HG03066 (cell line): ENCODE results near the gene GPATCH8.
"Not testable (repeated sequence)": the region's sequence is repeated elsewhere in the genome, so short reads cannot be mapped to it uniquely, and the experiment has no call there.

Source experiments
- ATAC-seq: cut with Tn5 transposase; IDR thresholded peaks from one replicate; pipeline ENCODE4 v1.9.1; 2021; ENCODE audit warnings: low read depth; ENCODE audit not compliant: unreplicated experiment

The GPATCH8 gene

DNA sequence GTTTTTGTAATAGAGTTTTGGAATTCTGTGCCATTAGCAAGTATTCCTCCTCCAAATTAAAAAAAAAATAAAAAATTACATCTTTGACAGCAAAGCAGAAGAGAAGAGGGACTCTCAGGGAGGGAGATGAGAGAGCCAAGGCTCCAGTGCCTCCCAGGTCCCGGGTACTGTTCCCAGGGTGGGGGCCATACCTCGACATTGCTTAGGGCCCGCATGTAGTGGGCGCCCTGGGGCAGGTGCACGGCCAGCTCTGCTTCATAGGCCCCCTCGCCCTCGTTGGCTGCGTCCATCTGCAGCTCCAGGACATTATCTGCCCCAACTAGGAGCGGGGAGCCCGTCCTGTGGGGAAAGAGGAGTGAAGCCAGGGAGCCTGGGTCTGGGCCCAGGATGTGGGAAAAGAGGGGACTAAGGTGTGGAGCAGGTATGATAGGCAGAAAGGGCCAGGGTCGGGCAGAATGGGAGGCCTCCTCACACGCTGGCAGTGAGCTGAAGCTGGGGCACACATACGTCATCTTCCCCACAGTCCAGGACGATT lies 125.0 kb downstream of the GPATCH8 start:
- ATAC-seq, result no peak

GRCh38 chr17:44376779-44377178 lies 126.4 kb downstream of the GPATCH8 start:
- no peak for ATAC-seq

GRCh38 chr17:44376124-44376523 lies 127.1 kb downstream of the GPATCH8 start:
- ATAC-seq, result no peak

GRCh38 chr17:44375196-44376017 lies 127.8 kb downstream of the GPATCH8 start:
- ATAC-seq, result no peak

DNA sequence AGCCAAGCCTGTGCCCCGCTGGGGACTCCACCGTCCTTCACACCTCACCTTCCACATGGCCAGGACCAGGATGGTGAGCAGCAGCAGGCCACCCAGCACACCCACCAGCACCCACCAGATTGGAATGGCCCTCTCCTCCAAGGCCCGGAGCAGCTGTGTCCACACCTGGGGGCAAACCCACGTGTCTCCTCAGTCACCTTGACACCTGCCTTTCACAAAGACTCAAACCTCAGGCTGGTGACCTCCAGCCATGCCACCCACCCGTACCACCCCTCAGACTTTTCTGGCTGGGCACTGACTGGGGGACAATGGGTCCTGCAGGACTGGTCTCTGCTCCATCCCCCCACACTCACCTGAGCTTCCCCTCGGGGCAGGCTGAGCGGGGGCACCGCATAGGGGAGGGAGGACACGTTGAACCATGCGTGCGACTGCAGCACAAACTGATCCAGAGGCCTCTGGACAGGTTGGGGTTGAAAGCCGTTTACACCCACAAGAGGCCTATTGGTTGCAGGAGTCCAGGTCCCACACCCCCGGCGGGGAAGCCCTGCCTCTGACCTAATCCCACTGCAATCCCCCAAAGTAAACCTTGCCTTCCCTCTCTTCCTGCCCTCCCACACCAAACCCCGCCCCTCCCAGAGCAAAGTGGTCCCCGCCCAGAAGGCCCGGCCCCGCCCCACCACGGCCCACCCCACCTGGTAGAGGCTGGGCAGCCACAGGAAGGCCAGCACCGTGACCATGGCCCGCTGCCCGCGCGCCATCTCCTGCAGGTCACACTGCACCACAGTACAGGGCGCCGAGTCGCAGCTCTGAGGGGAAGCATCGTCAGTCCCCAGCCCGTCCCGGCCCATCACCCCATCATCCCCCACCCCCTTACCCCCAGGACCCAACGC lies 128.7 kb downstream of the GPATCH8 start:
- ATAC-seq, result no peak

DNA sequence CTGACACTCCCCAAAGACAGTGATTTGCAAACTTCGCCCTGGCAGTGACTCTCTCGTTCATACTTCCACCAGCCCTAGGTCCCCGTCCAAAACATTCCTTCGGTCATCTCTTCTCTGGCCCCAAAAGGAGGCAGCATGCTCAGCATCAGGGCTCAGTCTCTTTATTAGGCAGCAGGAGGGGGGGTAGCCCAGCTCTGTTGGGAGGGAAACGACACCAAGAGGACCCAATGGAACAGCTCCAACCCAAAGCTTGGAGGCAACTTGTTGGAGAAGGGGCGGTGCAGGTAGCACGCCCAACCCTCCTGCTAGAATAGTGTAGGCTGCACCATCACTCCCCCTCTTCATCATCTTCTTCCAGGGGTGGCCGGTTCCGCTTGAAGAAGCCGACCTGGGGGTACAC lies 131.2 kb downstream of the GPATCH8 start:
- ATAC-seq, result no peak

DNA sequence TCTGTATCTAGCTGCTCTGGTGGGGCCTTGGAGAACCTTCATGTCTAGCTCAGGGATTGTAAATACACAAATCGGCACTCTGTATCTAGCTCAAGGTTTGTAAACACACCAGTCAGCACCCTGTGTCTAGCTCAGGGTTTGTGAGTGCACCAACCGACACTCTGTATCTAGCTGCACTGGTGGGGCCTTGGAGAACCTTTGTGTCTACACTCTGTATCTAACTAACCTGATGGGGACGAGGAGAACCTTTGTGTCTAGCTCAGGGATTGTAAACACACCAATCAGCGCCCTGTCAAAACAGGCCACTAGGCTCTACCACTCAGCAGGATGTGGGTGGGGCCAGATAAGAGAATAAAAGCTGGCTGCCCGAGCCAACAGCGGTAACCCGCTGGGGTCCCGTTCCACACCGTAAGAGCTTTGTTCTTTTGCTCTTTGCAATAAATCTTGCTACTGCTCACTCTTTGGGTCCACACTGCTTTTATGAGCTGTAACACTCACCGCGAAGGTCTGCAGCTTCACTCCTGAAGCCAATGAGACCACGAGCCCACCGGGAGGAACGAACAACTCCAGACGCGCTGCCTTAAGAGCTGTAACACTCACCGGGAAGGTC lies 133.7 kb downstream of the GPATCH8 start:
- ATAC-seq, result not testable (repeated sequence)

- ATAC-seq, result not testable (repeated sequence)
Observed at GRCh38 chr17:44368391-44369243, 134.6 kb downstream of the GPATCH8 start.

GRCh38 chr17:44367231-44367979 lies 135.8 kb downstream of the GPATCH8 start:
- ATAC-seq, result no peak

DNA sequence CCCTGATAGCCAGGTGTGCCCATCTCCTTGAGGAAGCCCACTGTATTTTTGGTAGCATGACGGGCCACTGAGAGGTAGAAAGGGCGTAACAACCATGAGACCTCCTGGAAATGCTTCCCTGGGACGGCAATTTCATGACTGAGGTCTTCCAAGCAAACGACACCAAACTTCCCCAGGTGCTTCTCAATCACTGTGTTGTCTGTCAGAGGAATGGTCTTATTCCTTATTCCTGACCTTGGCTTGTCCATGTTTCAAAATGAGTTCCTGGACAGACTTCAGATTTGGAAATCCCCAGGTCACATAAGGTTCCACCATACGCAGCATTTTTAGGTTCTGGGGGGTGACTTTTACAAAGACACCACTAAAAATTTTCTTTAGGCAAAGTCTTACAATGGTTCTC lies 138.2 kb downstream of the GPATCH8 start:
- ATAC-seq, result not testable (repeated sequence)

DNA sequence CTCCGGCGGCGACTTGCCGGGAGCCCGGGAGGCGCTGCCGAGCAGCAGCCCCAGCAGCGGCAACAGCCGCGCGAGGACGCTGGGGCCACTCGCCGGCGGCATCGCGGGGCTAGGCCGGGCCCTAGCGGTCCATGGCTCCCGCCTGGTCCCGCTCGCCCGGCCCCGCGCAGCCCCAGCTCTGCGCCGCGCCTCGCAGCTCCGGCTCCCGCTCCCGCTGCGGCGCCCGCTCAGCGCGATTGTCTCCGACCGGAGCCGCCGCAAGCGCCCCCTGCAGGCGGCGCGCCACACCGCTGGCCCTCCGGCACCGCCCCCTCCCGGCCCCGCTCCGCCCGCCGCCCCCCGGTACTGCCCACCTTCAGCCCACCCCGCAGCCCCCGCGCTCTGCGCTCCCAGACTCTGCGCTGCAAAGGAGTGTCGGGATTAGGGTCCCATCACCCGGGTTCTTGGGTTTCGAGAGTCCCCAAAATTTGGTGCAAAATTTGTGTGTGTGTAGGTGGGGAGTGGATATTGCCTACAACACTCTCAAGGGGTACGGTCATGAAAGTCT lies 139.5 kb downstream of the GPATCH8 start, which contains the start of gene FAM171A2:
Gene FAM171A2, minus strand, starts transcription at position 241 of the 547 bp plus-strand sequence. Its CDS starts 139 bp downstream, at position 102.
- no peak for ATAC-seq

DNA sequence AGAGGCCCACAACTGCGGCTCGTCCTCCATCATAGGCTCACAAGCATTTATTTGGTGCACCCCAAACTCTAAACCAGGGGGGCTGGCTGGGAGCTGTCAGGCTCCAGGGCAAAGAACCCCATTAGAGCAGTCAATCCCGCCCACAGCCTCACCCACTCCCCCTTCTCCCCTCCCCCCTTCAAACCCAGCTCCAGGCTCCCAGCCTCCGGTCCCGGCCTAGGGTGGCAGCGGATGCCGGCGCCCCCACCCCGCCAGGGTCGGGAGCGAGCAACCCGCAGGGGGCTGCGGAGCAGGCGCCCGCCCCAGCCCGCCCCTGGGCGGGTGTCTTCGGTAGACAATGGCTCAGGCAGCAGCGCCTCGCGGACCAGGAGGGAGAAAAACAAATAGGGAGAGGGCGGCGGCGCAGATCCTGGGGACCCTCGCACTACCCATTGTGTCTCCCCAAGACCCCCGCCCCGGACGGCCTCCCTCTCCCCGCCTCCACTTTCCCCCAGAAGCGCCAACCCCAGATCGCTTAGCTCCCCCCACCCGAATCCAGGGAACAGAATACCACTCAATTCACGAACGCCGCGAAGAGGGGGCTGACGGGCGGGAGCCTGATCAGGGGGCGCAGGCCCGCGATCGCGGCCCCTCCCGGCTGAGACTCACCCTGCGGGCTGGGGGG lies 140.1 kb downstream of the GPATCH8 start:
- ATAC-seq, result no peak

DNA sequence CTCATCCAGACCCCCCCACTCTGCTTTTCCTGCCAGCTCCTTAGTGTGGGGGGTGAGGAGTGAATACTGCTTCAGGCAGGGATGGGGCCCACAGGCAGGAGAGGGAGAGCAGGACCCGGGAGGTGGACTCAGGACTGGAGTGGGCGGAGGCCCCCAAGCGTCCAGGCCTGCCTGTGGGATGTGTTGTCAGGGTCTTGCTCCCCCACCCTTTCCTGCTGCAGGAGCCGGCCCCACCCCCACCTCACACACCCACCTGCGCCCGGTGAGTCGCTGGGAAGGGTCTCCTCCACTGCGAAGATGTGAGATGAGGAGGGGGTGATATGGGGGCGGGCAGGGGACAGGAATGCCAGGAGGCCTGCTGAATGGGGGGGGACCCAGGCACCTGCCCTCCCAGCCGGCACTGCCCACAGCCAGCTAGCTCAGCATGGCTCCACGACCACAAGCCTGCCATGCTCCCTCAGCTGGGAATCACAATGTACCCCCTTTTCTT lies 140.7 kb downstream of the GPATCH8 start:
- no peak for ATAC-seq

DNA sequence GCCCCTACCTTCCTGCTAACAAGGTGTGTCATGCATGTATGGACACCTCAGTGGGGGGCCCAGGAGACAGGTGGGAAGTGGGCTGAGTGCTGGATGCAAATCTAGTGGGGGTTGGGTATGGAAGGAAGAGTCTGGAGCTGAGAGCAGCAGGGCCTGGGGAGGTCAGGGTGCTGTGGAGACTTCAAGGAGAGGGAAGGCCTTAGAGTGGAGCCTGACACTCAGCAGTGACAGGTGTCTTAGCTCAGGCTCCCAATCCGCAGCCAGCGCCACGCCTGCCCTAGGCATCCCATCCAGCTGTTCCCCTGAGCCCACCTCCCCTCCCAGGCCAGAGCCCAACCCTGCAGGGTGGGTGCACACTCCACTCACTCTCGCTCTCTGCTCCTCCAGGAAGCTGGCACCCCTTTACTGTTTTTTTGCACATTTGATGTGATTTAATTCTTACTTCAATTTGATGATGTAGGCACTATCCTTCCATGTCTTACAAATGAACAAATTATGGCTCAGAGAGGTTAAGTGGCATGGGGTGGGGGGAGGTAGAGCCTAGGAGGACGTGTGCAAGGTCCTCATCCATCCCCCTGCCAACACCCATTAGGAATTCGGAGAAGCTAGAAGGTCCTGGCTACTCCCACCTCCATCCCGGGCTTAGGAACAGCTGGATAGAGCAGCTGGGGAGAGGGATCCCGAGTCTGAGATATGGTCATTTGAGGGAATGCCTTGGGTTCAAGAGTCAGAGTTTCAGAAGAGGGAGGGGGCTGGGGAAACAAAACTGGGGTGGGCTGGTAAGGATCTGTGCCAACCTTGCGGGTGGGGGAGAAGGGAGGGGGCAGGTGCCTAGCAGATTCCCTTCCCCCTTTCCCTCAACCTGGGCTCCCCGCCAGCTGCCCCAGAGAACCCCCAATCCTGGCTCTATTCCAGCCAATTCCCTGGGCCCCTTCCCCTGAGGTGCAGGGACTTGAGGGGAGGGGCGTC lies 141.6 kb downstream of the GPATCH8 start:
- ATAC-seq, result no peak

DNA sequence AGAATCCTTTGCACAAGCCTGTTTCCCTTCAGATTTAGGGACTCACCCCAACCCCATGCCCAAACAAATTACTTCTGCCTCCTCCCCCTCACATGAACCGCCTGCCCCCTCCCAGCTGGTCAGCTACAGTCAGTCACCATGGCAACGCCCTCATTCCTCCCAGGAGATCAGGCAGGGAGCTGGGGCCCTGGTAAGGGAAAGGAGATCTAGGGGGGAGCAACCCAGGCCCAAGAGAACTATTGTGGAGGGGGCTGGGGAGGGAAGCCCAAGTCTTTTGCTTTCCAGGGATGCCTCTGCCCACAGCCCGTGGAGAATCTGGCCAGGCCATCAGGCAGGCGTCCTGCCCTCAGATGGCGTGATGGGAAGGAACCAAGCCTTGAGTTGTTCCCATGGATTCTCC lies 142.4 kb downstream of the GPATCH8 start:
- no peak for ATAC-seq

GRCh38 chr17:44360144-44360533 lies 143.1 kb downstream of the GPATCH8 start:
- no peak for ATAC-seq
